Measurements from ENCODE around the gene LSM6.

Gene LSM6

DNA sequence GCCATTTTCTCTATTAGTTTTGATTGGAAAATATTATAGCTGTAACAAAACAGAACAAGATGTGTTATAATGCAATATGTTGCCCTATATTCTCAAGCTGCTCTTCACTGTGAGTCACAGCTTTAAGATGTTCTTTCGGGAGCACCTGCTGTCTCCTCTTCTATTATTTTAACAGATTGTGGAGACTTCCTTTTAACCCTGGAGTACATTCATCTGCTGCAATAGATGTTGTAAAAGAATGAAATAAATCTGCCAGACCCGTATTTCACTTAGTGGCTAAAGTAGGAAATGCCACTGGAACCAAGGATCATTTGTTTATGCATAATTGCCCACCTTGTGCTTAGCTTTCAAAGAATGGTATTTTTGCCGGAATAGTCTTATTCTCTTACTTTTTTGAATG, 11.1 kb downstream of the LSM6 start:
- no peak for DNase-seq

DNA sequence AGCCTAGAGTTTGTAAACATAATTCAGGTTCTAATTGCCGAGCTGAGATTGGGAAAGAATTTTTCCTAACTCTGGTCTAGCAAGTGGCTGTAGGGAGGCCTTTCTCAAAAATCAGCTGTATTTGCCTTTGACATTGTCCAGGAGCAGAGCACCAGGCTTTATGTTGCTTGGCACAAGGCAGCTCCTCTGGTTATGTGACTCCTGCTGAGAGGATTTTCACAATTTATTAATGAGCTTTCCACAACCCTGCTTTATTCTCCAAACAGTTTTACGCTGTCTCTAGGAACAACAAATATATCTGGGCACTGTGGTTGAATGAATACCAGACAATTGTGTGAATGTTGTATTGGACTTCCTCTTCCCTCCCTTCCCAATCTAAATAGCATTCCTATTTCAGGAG, 14.9 kb downstream of the LSM6 start:
- DNase-seq = no peak

DNA sequence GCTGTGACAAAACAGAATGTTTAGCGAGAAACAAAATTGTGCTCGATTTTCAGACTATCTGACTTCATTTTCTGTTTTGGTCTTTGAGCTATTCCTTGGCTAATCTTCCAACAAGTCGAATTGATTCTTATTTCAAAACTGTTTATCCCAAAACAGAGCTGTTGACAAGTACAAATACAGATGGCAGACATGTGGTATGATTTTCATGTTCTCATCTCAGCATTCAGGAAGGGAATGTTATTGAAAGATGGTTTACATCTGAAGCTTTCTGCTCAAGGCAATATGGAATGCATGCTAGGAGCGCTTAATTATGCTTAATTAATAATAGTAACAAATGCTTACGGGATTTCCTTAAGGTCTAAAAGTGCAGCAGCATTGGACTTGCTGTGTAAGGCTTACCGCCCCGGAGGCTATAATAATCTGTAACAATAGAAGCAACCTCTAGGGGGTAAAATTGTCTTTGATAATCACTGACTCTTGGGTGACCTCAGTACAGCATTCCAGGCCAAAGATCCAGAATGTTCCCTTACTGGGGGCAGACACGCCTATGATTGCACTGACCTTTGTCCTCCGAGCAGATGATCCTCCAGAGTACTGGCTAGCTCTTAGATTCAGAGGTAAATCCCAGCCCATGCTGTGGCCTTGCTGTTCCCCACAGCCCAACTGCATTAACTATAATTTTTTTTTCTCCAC, 16.4 kb downstream of the LSM6 start:
- no peak for DNase-seq

DNA sequence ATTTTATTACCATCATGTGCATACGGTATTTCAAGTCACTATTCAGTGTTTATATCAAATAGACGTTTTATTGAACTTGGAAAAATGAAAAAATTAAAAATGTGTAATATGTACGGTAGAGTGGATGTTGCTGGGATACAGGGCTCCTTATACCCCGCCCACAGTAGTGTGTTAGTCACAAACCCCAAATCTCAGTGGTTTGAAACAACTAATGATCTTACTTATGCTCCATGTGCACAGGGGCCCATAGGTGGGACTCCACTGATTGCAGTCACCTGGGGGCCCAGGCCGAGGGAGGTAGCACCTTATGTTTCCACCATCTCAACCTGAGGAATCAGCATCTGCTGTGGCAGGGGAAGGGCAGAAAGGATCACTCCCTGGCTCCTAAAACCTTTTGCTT, 18.1 kb downstream of the LSM6 start:
- DNase-seq = no peak

DNA sequence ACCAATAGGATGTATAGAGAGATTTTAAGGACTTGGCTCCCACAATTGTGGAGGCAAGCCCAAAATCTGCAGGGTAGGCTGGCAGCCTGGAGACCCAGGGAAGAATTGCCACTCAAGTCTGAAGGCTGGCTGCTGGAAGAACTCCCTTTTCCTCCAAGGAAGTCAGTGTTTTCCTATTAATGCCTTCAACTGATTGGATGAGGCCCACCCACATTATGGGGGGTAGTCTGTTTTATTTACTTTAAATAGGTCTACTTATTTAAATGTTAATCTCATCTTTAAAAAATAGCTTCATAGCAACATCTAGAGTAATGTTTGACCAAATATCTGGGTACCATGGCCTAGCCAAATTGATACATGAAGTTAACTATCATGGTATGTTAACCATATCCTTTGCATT, 18.7 kb downstream of the LSM6 start:
- DNase-seq = no peak

DNA sequence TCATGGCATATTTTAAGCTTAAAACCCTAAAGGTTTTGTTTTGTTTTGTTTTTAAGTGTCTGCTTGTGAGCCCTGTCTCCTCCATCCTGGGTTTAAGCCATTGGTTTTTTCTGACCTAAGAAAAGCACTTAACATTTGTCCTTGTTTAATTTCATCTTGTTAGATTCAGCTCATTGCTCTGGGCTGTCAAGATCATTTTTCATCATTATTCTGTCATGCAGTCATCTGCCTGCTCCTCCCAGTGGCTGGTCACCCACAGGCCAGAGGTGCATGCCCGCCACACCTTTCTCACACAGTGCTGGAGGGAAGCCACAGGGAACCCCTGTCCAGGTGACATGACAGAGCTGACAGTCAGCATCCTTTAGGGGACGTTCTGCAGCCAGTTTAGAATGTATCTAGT, 27.1 kb downstream of the LSM6 start:
- no peak for DNase-seq

DNA sequence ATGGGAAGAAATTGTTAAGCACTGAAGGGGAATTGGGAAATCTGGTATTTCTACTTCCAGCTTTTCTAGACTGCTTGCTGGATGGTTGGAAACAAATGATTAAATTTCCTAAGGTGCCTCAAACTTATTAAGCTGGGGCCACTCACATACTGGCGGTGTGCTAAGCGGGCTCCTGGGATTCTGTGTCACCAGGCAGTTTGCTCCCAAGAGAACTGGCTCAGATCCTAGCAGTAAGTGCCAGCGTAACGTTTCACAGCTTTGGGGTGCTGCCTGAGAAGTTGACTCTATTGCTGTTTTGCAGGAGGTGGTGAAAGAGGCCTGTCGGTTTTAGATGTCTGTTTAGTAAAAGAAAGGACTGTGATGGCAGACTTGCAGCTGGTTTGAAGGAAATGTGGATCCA, 31.9 kb downstream of the LSM6 start:
- DNase-seq = no peak

DNA sequence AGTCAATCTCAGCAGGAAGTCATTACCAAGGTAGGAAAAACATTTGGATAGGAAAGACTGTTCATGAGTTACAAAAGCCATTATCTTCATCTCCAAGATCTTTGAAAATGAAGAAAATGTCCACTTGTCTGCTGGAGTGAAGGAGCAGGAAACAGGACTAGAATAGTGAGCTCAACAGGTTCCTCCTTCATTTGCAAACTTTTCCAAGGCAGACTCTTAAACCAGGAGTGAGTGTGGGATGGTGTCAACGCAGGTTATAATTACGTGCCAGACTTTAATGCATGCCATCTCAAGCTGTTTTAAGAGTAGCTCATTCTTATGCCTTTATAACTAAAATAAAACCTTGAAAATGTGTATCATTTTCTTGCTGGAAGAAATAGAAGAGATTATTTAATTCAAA, 35.4 kb downstream of the LSM6 start:
- no peak for DNase-seq

DNA sequence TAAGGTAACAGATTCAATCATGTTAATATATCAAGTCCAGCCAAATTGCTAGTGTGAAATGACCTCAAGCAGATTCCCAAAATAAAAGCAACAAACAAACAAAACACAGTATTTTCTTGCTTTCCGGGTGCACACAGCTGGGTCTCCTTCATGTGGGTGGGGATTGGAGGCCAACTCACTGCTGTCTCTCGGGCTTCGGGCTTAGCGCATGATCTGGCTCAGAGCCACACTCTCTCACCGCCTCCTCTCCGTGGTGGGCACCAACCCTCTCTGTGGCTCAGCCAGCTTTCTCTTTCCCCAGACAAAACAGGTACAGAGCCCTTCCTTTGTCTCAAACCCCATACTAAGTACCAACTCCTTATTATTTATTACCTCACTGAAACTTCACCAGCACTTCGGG, 35.9 kb downstream of the LSM6 start:
- no peak for DNase-seq

DNA sequence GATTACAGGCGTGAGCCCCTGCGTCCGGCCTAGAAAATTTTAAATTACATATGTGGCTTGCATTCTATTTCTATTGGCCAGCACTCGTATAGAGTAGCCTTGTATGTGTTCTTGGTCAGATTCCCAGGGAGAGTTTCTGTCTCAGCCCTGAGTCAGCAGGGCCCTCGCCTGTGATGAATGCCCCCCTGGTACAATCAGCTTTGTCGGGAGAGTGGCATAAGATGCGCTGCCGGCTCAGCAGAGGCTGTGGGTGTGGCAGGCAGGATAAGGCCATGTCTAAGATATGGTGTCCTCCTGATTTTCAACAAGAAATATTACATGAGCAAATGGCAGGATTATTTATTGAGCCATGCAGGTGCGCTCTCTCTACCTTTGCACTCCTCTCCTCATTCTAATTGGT, 37.3 kb downstream of the LSM6 start:
- no peak for DNase-seq

DNA sequence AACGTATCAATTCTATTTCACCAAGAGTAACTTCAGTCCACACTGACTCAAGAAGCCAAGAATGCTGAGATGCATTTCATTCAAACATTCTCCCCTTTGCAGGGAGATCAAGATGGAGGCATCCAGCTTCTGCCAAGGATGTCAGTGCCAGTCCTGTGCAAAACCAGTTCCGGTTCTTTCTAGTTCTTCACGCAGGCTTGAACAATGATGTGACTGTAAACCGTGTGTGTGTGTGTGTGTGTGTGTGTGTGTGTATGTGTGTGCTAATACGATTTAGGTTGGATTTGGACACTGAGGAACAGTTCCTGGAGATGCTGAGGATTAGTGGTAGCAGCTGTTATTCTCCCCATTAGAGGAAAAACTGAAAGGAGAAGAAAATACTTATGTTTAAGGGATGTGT, 38.7 kb downstream of the LSM6 start, which contains the start of gene REELD1:
REELD1 (plus strand) TSS at position 301 of the 400 bp plus-strand sequence. CDS start 2,415 bp downstream, outside the sequence.
- DNase-seq = no peak

DNA sequence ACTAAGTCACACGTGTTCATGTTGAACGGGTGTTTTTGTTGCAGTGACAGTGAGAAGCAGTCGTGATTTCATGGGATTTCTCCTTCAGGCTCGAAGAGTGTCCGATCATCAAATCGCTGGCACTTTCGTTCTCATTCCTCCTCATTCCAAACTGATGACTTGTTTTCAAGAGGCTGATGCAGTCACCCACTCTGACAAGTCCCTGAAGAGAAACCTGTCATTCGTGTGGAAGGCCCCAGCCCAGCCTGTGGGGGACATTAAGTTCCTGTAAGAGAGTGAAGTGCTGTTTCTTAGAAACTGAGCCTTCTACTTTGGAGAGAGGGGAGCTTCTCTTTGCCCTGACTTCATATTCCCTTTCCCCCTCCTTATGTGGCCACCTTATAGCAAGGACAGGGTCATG, 46.8 kb downstream of the LSM6 start:
- DNase-seq = no peak

DNA sequence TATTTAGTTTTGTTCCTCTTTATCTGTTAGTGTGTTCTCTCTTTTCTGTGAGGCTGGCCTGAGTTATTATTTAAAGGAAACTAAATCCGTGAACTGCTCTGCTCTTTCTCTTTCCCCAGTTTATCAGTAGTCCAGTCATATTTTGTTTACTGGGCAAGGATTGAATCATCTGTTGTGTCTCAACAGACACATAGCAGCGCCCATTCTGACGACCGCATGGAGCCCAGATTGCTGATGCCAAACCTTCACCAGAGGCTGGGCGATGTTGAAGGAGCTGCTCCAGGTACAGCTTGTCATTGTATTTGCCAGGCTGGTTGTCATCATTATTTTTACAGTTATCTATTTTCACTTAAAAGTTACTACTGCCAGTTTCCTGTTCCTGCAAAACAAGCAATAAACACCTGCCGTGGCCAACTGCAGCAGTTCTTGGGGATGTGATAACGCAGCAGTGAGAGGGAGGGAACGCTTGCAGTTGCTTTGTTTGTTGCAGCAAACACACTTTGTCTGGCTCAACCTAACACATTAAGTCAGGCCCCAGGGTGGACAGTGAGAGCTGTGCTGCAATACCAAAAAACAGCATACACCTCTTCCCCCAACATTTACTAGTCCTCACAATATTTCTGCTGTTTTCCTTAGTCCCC, 48.9 kb downstream of the LSM6 start:
- DNase-seq = no peak

DNA sequence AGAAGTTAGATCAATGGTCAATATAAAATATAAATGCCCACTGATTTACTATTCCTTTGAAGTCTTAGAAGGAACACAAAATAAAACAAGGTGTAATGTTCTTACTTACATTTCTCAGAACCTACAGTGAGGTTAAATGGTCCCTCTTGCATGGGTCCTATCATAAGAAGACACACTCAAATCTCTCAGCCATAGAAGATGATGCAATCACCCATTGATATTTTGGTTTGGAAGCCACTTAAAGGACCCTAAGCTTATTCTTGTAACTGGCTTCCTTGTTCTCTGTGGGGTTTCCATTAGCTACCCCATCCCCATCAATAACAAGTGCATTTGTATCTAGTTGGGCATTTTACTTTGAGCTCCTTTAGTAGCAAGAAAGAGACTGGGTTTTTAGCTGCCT, 53.9 kb downstream of the LSM6 start:
- DNase-seq = no peak

DNA sequence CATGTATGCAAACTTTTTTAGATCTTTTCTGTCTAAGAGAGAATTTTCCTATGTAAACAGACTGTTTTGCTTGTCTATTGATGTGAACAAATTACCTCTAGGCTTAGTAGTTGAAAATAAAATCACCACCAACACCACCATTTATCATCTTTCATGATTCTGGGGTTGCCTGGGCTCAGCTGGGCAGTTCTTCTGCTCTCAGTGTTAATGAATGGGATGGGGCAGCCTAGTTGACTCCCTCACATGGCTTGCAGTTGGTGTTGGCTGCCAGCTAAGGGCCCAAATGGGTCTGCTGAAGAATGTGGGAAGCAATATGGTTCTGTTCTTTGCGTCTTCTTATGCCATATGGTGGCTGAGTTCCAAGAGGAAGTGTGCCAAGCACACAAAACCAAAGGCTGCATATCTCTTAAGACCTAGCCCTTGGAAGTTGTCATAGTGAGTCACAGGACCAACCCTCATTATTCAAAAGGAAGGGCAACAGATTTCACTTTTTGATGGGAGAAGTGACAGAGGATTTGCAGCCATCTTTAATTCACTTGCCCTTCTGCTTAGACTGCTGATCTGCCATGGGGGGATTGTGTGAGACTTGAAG, 56.7 kb downstream of the LSM6 start:
- no peak for DNase-seq

DNA sequence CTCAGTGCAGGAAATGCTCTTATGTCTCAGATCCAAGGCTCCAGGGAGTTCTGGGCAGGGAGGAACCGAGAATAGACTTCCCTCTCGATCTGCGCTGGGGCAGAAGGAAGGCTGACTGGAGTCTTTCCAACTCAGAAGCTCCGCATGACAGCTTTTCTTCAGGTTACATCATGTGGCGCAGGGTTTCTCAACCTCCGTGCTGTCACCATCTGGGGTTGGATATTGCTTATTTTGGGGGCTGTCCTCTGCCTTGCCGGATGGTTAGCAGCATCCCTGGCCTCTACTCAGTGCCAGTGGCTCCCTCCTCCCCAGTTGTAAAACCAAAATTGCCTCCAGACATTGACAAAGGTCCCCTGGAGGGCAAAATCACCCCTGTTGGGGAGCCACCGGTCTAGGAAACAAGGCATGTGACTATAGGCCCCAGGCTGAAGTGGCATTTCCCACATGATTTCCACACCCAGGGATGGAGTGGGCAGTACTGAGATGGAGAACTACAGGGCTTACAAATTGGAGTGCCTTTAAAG, 60.2 kb downstream of the LSM6 start:
- no peak for DNase-seq

DNA sequence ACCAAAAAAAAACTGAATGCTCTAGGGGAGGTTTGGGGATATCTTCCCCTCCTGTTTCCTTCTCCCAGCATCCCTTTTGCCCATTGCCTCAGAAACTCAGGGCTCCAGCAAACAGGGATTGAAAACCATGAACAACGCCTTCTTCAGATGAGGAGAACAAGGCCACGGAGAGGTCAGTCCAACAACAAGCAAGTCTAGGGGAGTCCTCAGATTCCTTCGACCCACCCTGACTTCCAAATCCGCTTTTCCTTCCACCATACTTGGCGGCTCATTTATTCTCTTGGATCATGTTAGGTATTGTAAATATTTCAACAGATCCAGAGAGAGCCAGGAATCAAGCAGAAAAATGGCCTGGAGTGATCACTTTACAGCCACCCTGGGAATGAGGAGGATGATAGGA, 60.7 kb downstream of the LSM6 start:
- DNase-seq = no peak

DNA sequence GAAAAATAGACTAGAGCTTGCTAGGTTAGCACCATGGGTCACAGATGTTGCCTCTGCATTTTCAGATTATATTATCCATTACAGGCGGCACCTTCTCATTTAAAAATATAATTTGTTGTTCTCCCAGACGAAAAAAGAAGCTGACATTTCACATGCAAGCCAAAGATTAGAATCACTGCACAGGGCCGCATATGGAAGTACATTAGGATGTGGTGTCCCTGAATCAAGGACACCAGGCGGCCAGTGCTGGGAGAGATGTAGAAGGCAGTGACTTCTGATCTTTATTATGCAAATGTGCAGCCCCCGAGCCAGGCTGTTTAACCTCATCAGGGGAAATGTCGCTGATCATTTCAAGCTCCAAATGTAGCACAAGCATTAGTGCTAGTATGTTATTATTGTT, 61.6 kb downstream of the LSM6 start:
- no peak for DNase-seq

DNA sequence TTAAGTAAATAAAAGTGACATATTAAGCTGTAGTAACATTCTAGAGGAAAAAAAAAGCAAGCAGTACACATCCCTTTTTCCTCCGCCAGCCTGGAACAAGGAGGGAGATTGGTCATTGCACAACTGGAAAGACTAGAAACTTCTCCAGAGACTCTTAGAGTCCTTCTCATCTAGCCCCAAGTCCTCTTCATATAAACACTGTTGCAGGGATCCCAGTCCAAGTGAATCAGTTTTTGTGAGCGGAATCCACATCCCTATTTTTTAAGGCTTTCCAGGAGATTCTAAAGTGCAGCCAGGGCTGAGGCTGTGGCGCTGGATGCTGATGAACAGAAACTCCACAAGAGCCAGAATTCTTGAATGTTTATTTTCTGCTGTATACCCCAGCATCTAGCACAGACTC, 62.6 kb downstream of the LSM6 start:
- DNase-seq = no peak

Measured in T-helper 2 cell (primary cell).